H1 (cell line): Measurements from ENCODE around the gene SMG9. TPM values are rescaled to one million over a fixed set of nuclear protein-coding genes. Genes with fewer than 3 reads are reported as not detected.

Experiments
- CTCF ChIA-PET: fragments of 300-600 bp; sonication (Branson Sonifier 250); formaldehyde crosslinking; loops from one replicate; lab custom pipeline; 2021; ENCODE audit not compliant: partially characterized antibody; lab: Charles Lee
- POLR2A ChIA-PET: fragments of 300-600 bp; sonication (Branson Sonifier 250); formaldehyde crosslinking; loops from one replicate; lab custom pipeline; 2021; ENCODE audit warnings: inconsistent platforms; ENCODE audit not compliant: partially characterized antibody; lab: Charles Lee
- DNase-seq, 2 experiments: peaks; one replicate each; pipeline versions ENCODE4 v3.0.0 to v3.0.0-alpha.2; 2010 to 2022; ENCODE audit warnings: low spot score in 2 of 2, low read depth in 1 of 2, mixed read lengths in 1 of 2
- FAIRE-seq: peaks from 2 replicates; lab custom pipeline; 2011; peaks lifted over from hg19 to GRCh38; lab: Jason Lieb, UNC
- H2AFZ ChIP-seq: 2 replicates; pipeline ENCODE4 v1.8.1; 2012; ENCODE audit warnings: low read length, inconsistent platforms
- H2AK5ac ChIP-seq: 2 replicates; pipeline ENCODE4 v1.6.1; 2013; ENCODE audit warnings: low read depth, low read length
- H2BK120ac ChIP-seq: replicated peaks from 2 replicates; pipeline ENCODE3; 2013; ENCODE audit warnings: low read depth, low read length, inconsistent platforms
- H2BK12ac ChIP-seq: 2 replicates; pipeline ENCODE4 v1.6.1; 2013; ENCODE audit warnings: low read depth, low read length
- H2BK15ac ChIP-seq: 2 replicates; pipeline ENCODE4 v1.6.1; 2013; ENCODE audit warnings: low read length
- H2BK20ac ChIP-seq: 2 replicates; pipeline ENCODE4 v1.6.1; 2013; ENCODE audit warnings: low read length
- H2BK5ac ChIP-seq: 2 replicates; pipeline ENCODE4 v1.6.1; 2013; ENCODE audit warnings: low read depth, low read length
- H3K14ac ChIP-seq: 2 replicates; pipeline ENCODE4 v1.6.1; 2013; ENCODE audit warnings: inconsistent platforms; ENCODE audit not compliant: insufficient read length
- H3K18ac ChIP-seq: 2 replicates; pipeline ENCODE4 v1.6.1; 2013; ENCODE audit warnings: low read length; ENCODE audit errors: extremely low read depth
- H3K23ac ChIP-seq: 2 replicates; pipeline ENCODE4 v1.6.1; 2013; ENCODE audit warnings: inconsistent platforms; ENCODE audit not compliant: insufficient read length
- H3K23me2 ChIP-seq: 2 replicates; pipeline ENCODE4 v1.6.1; 2013; ENCODE audit warnings: low read depth, low read length
- H3K27ac ChIP-seq: 2 replicates; pipeline ENCODE4 v1.6.1; 2011; ENCODE audit warnings: low read depth, low read length, inconsistent platforms
- H3K27me3 ChIP-seq, 4 experiments: replicated peaks in 1 of 4; 1 replicate in 1 of 4; 2 replicates in 3 of 4; pipeline versions ENCODE4 v1.6.1 to v1.8.1; 2011 to 2013; ENCODE audit warnings: low read length in 3 of 4, mild to moderate bottlenecking in 3 of 4, inconsistent platforms in 2 of 4, mixed read lengths in 2 of 4, moderate library complexity in 1 of 4; ENCODE audit not compliant: control insufficient read depth in 3 of 4, insufficient read depth in 3 of 4; ENCODE audit errors: extremely low read depth in 1 of 4
- H3K36me3 ChIP-seq, 4 experiments: 2 replicates each; pipeline versions ENCODE4 v1.6.1 to v1.8.1; 2011 to 2013; ENCODE audit warnings: mild to moderate bottlenecking in 4 of 4, low read length in 3 of 4, moderate library complexity in 2 of 4, control low read depth in 1 of 4, inconsistent platforms in 1 of 4; ENCODE audit not compliant: insufficient read depth in 4 of 4, control insufficient read depth in 2 of 4
- H3K4ac ChIP-seq: replicated peaks from 2 replicates; pipeline ENCODE3; 2013; ENCODE audit warnings: low read length, low read depth, mixed read lengths, inconsistent platforms; ENCODE audit not compliant: insufficient read length
- H3K4me1 ChIP-seq, 4 experiments: replicated peaks in 1 of 4; 1 replicate in 1 of 4; 2 replicates in 3 of 4; pipeline versions ENCODE4 v1.6.1 to v1.8.1; 2011 to 2013; ENCODE audit warnings: low read length in 3 of 4, inconsistent platforms in 2 of 4, mixed read lengths in 1 of 4; ENCODE audit not compliant: insufficient read depth in 4 of 4, control insufficient read depth in 3 of 4
- H3K4me2 ChIP-seq, 2 experiments: 2 replicates each; pipeline versions ENCODE4 v1.6.1 to v1.8.1; 2011 to 2013; ENCODE audit warnings: low read depth in 2 of 2, low read length in 2 of 2, control low read depth in 1 of 2, inconsistent platforms in 1 of 2, mild to moderate bottlenecking in 1 of 2; ENCODE audit not compliant: insufficient read depth in 1 of 2
- H3K4me3 ChIP-seq, 4 experiments: fragments of 200-600, 300-600 bp in 1 of 4; sonication (generic), shearing (Covaris generic), sonication (Bioruptor Twin) in 1 of 4; 2 replicates each; pipeline versions ENCODE4 v1.5.1 to v1.8.1; 2011 to 2016; ENCODE audit warnings: low read length in 4 of 4, low read depth in 3 of 4, control low read depth in 2 of 4, inconsistent platforms in 2 of 4, mild to moderate bottlenecking in 2 of 4, mixed read lengths in 1 of 4, moderate library complexity in 1 of 4; ENCODE audit not compliant: insufficient read depth in 2 of 4; ENCODE audit errors: extremely low read depth in 1 of 4
- H3K56ac ChIP-seq: replicated peaks from 2 replicates; pipeline ENCODE3; 2013; ENCODE audit warnings: low read depth, mild to moderate bottlenecking, mixed read lengths, low read length, inconsistent platforms; ENCODE audit not compliant: insufficient read length
- H3K79me1 ChIP-seq: 2 replicates; pipeline ENCODE4 v1.6.1; 2013; ENCODE audit warnings: low read depth, low read length, control low read depth
- H3K79me2 ChIP-seq, 2 experiments: 2 replicates each; pipeline versions ENCODE4 v1.6.1 to v1.8.1; 2012 to 2013; ENCODE audit warnings: low read length in 2 of 2, mild to moderate bottlenecking in 2 of 2, inconsistent platforms in 1 of 2; ENCODE audit not compliant: insufficient read depth in 2 of 2, control insufficient read depth in 1 of 2
- H3K9ac ChIP-seq, 4 experiments: replicated peaks in 1 of 4; 1 replicate in 1 of 4; 2 replicates in 3 of 4; pipeline versions ENCODE4 v1.6.1 to v1.8.1; 2011 to 2013; ENCODE audit warnings: low read depth in 3 of 4, low read length in 3 of 4, control low read depth in 2 of 4, mild to moderate bottlenecking in 2 of 4, moderate library complexity in 2 of 4, inconsistent platforms in 1 of 4; ENCODE audit errors: extremely low read depth in 1 of 4
- H3K9me3 ChIP-seq, 2 experiments: 2 replicates each; pipeline versions ENCODE4 v1.6.1 to v1.8.1; 2012 to 2013; ENCODE audit warnings: mild to moderate bottlenecking in 2 of 2, moderate library complexity in 2 of 2, control low read depth in 1 of 2, inconsistent platforms in 1 of 2, low read depth in 1 of 2, low read length in 1 of 2, mixed read lengths in 1 of 2; ENCODE audit not compliant: insufficient read depth in 2 of 2
- H4K20me1 ChIP-seq, 2 experiments: replicated peaks in 1 of 2; 2 replicates each; pipeline versions ENCODE3 to v1.8.1; 2011 to 2013; ENCODE audit warnings: inconsistent platforms in 2 of 2, low read length in 2 of 2, mild to moderate bottlenecking in 1 of 2; ENCODE audit not compliant: insufficient read depth in 2 of 2, control insufficient read depth in 1 of 2
- H4K5ac ChIP-seq: 2 replicates; pipeline ENCODE4 v1.6.1; 2013; ENCODE audit warnings: low read length, low read depth, mixed read lengths, inconsistent platforms; ENCODE audit not compliant: insufficient read length
- H4K8ac ChIP-seq: 2 replicates; pipeline ENCODE4 v1.8.0; 2013; ENCODE audit warnings: mild to moderate bottlenecking, moderate library complexity, low read length, inconsistent platforms; ENCODE audit not compliant: insufficient read depth; ENCODE audit errors: extremely low read depth
- H4K91ac ChIP-seq: replicated peaks from 2 replicates; pipeline ENCODE3; 2013; ENCODE audit warnings: low read length, mixed read lengths, inconsistent platforms; ENCODE audit not compliant: insufficient read length
- ATF2 ChIP-seq: IDR thresholded peaks from 2 replicates; pipeline ENCODE4 v1.6.1; 2012; ENCODE audit warnings: low read length, inconsistent platforms
- EZH2 ChIP-seq: fragments of 200-600 bp; sonication (generic); IDR thresholded peaks from 2 replicates; pipeline ENCODE4 v1.7.1; 2012; ENCODE audit warnings: low read depth, mild to moderate bottlenecking, moderate library complexity, low read length, inconsistent platforms; ENCODE audit not compliant: severe bottlenecking
- POLR2A ChIP-seq, 2 experiments: IDR thresholded peaks; 1 replicate in 1 of 2; 2 replicates in 1 of 2; pipeline ENCODE4 v1.6.1; 2011; ENCODE audit warnings: low read depth in 2 of 2, low read length in 2 of 2, mild to moderate bottlenecking in 2 of 2; ENCODE audit errors: control extremely low read depth in 1 of 2
- SP4 ChIP-seq: IDR thresholded peaks from 2 replicates; pipeline ENCODE4 v1.6.1; 2012; ENCODE audit warnings: low read length, inconsistent platforms
- SUZ12 ChIP-seq: fragments of 200-600 bp; sonication (generic); IDR thresholded peaks from 2 replicates; pipeline ENCODE4 v1.6.1; 2012; ENCODE audit warnings: mild to moderate bottlenecking, inconsistent platforms, low read length, moderate library complexity, mixed read lengths
- WGBS, 2 experiments: shearing (Covaris generic) in 1 of 2; methylation state at CpG; one replicate each; pipeline versions ENCODE4 v1.1.6 to v1.1.7; 2013 to 2015; ENCODE audit warnings: low lambda C conversion rate in 2 of 2, mixed read lengths in 2 of 2, inconsistent platforms in 1 of 2, low coverage in 1 of 2, missing lambda C conversion rate in 1 of 2; ENCODE audit not compliant: insufficient replicate concordance in 2 of 2, insufficient coverage in 1 of 2, insufficient read length in 1 of 2; ENCODE audit errors: extremely low coverage in 1 of 2, missing lambda C conversion rate in 1 of 2; 5-methylcytosine and 5-hydroxymethylcytosine counted together
- polyA plus RNA-seq, 7 experiments: library from polyadenylated mRNA; depleted of rRNA in 3 of 7; stranded (reverse) in 5 of 7; unstranded in 2 of 7; fragments of >200 nt in 5 of 7; fragments of 200-250 nt in 2 of 7; gene quantifications; 1 replicate in 5 of 7; 2 replicates in 1 of 7; 4 replicates in 1 of 7; pipeline versions ENCODE4 v1.2.1 to v1.2.3, GENCODE V29; 2011 to 2013; ENCODE audit warnings: missing spikeins in 2 of 7, mixed read lengths in 2 of 7
- total RNA-seq: library from RNA; stranded (reverse); fragmentation: NEBNext Ultra II Directional; extraction: Animal tissue kit (Norgen Biotek cat#: 25700); gene quantifications from 2 replicates; pipeline ENCODE4 v1.2.1, GENCODE V29; 2021

The SMG9 gene
- total and polyA plus RNA-seq, 2 of the 8 experiments (the other 6 are each of a cell fraction or from before 2014, with no cell fraction given): 20.4 to 28.7 TPM

DNA sequence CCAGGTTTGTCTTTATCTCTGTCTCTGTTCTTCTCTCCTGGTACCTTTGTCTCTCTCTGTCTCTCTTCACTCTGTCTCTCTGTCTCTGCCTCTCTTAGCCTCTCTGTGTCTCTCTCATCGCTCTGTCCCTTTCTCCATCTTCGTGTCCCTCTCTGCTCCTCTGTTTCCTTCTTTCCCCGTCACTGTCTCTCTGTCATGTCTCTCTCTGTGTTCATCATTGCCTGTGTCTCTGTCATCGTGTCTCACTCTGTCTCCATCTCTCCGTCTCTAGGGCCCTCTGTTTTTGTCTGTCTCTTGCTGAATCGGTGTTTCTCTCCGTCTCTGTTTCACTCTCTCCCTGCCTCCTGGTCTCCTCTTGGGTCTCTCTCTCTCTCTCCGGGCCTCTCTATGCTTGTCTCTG lies 28.9 kb upstream of the SMG9 start:
- Histone ChIP-seq H3K27ac (no peak overlapping the region), H2AFZ (no peak overlapping the region), H2BK12ac (peak overlapping the region; percentile 84; the same call in 1 of the 2 replicates), H3K4ac (no peak overlapping the region), H3K27me3 (no peaks in the 10 kb centered on the region; a peak in 1 of 7 replicates), H3K36me3 (no peaks in the 10 kb centered on the region), H4K91ac (no peak overlapping the region), H3K9me3 (no peaks in the 10 kb centered on the region), H4K5ac (no peak overlapping the region), H3K4me2 (no peak overlapping the region), H3K18ac (no peak overlapping the region), H2BK15ac (no peak overlapping the region), H4K8ac (no peak overlapping the region; the same call in 1 of the 2 replicates), H3K23me2 (0 out of 2 replicates have a peak, but pooled peaks cover 2% of the 10 kb centered on the region), H3K79me1 (no peaks in the 10 kb centered on the region; the same call in 1 of the 2 replicates), H4K20me1 (peaks cover 0 to 4% of the 10 kb centered on the region in 2 experiments), H3K9ac (no peak overlapping the region), H3K4me1 (peaks cover 0 to 9% (median 4%) of the 10 kb centered on the region in 4 experiments; a peak in 5 of 7 replicates), H3K23ac (no peak overlapping the region), H3K56ac (no peak overlapping the region), H2AK5ac (peak overlapping the region; percentile 53; the same call in 1 of the 2 replicates), H2BK5ac (no peak overlapping the region), H3K79me2 (no peaks in the 10 kb centered on the region), H3K4me3 (no peak overlapping the region), H2BK120ac (no peak overlapping the region), H3K14ac (no peak overlapping the region), H2BK20ac (peak overlapping the region; percentile 80; the same call in 1 of the 2 replicates)
- no peak for DNase-seq
- no peak for FAIRE-seq
- CTCF ChIA-PET: interaction anchor here (37.0 kb wide), 1 partner anchor 27 kb away, joined by 703 read pairs; the partner anchor contains the start of gene SMG9
- POLR2A ChIA-PET: no interaction called here
- WGBS, 2 experiments: 83% methylated on average over 8 of the region's 8 CpGs; no CpG with 5 or more reads in 1 of the 2 experiments
- TF ChIP-seq EZH2: no peak
- TF ChIP-seq ATF2: no peak
- no peak for TF ChIP-seq SUZ12
- no peak for TF ChIP-seq POLR2A (IDR thresholded peaks at IDR 0.05; ENCODE audit: control extremely low read depth in 1 of 2, low read depth in 2 of 2, low read length in 2 of 2)
- no peak for TF ChIP-seq SP4
